ENCODE data around the gene LZTS3. TPM values are rescaled to one million over a fixed set of nuclear protein-coding genes. Genes with fewer than 3 reads are reported as not detected.

LZTS3 gene
- total and polyA plus RNA-seq, 8 donors: 5.3 to 36.6 (median 17.1) TPM

DNA sequence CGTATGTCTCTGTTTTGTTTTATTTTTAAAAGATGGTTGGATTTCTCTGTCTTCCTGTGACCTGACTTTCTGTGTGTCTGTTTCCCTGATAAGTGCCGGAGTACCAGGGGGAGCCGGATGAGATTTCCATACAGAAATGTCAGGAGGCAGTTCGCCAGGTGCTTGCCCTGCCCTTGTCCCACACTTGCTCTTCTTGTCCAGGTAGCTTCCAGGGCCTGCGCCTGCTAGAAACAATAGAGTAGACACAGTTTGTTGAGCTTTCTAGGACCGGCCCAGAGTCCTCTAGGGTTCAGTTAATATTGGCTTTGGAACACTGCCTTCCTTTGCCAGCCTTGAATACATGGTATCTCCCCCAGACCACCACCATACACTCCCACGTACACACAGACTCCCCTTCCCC lies 39.9 kb upstream of the LZTS3 start:
- TF ChIP-seq POLR2AphosphoS5 (IDR thresholded peaks at IDR 0.05) (no peak), POLR2A (IDR thresholded peaks at IDR 0.05) (no peak), EP300 (IDR thresholded peaks at IDR 0.05) (no peak)
- TF ChIP-seq, protein P1, sequence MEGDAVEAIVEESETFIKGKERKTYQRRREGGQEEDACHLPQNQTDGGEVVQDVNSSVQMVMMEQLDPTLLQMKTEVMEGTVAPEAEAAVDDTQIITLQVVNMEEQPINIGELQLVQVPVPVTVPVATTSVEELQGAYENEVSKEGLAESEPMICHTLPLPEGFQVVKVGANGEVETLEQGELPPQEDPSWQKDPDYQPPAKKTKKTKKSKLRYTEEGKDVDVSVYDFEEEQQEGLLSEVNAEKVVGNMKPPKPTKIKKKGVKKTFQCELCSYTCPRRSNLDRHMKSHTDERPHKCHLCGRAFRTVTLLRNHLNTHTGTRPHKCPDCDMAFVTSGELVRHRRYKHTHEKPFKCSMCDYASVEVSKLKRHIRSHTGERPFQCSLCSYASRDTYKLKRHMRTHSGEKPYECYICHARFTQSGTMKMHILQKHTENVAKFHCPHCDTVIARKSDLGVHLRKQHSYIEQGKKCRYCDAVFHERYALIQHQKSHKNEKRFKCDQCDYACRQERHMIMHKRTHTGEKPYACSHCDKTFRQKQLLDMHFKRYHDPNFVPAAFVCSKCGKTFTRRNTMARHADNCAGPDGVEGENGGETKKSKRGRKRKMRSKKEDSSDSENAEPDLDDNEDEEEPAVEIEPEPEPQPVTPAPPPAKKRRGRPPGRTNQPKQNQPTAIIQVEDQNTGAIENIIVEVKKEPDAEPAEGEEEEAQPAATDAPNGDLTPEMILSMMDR (IDR thresholded peaks at IDR 0.05): no peak
- intact Hi-C loops (cut with DNase I; ENCODE audit: low total_unique reads): no loop called here
- Histone ChIP-seq H3K27ac (no peak overlapping the region), H3K36me3 (peaks cover 7 to 48% (median 45%) of the 10 kb centered on the region in 4 donors), H3K4me3 (no peak overlapping the region), H3K9me3 (no peaks in the 10 kb centered on the region), H3K4me1 (peaks cover 10 to 28% (median 21%) of the 10 kb centered on the region in 4 donors), H3K27me3 (no peaks in the 10 kb centered on the region)
- DNase-seq: no peak
- WGBS, 5 donors: 69 to 90% (median 86%) methylated on average over 7 of the region's 7 CpGs

DNA sequence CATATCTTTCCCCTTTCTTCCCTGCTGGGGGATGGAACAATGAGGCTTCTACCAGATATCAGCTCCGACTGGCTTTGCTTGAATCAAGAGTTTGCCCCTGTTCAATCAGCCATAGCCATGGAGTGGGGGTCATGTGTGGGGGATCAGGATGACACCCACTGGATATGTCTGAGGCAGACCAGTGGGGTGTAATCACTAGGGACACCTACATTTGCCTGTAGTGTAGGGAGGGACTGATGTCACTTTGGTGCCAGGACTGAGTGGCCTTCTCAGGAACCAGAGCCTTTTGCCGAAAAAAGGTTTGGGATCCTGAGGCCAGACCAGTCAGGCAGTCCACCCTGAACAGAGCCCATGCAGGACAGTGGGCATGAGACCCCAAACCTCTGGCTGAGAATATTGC lies 37.0 kb upstream of the LZTS3 start:
- no peak for DNase-seq
- H3K27ac ChIP-seq: peak overlapping the region in 1 of 5 donors; percentile 87
- TF ChIP-seq, protein P1 (IDR thresholded peaks at IDR 0.05): no peak
- no peak for TF ChIP-seq EP300 (IDR thresholded peaks at IDR 0.05)
- TF ChIP-seq POLR2A (IDR thresholded peaks at IDR 0.05): no peak
- TF ChIP-seq POLR2AphosphoS5 (IDR thresholded peaks at IDR 0.05): no peak
- intact Hi-C loops (cut with DNase I; ENCODE audit: low total_unique reads): no loop called here
- WGBS, 5 donors: 48 to 75% (median 61%) methylated on average over 2 of the region's 2 CpGs
- H3K4me1 ChIP-seq: peaks cover 11 to 27% (median 21%) of the 10 kb centered on the region in 4 donors
- H3K9me3 ChIP-seq: no peaks in the 10 kb centered on the region
- H3K27me3 ChIP-seq: no peaks in the 10 kb centered on the region
- H3K4me3 ChIP-seq: peak overlapping the region; percentile 73 to 94 (median 86)
- H3K36me3 ChIP-seq: peaks cover 2 to 24% (median 23%) of the 10 kb centered on the region in 4 donors

DNA sequence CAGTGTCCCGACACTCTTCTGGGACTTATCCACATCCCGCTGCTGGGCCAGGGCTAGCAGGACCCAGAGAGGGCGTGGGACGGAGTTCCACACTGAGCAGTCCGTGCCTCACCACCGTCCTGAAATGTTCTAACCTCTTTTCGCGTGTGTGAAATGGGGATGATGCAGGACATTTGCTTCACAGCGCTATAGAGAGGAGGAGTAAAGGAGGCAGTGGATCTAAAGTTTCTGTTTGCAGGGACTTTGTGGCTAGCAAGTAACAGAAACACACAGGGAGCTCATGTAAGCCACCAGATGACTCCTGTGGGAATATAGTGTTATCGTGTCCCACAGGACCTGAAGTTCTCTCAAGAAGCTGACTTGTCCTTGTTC lies 36.6 kb upstream of the LZTS3 start:
- H3K9me3 ChIP-seq: no peaks in the 10 kb centered on the region
- no peak for TF ChIP-seq POLR2AphosphoS5 (IDR thresholded peaks at IDR 0.05)
- TF ChIP-seq, protein P1 (IDR thresholded peaks at IDR 0.05): no peak
- no peak for TF ChIP-seq EP300 (IDR thresholded peaks at IDR 0.05)
- TF ChIP-seq POLR2A (IDR thresholded peaks at IDR 0.05): no peak
- intact Hi-C loops (cut with DNase I; ENCODE audit: low total_unique reads): no loop called here
- peak overlapping the region in 4 of 5 donors; percentile 83 to 91 (median 88) for H3K27ac ChIP-seq
- no peak for DNase-seq
- peaks cover 0 to 20% (median 19%) of the 10 kb centered on the region in 4 donors for H3K36me3 ChIP-seq
- no peaks in the 10 kb centered on the region for H3K27me3 ChIP-seq
- peak overlapping the region; percentile 73 to 94 (median 86) for H3K4me3 ChIP-seq
- H3K4me1 ChIP-seq: peaks cover 11 to 28% (median 21%) of the 10 kb centered on the region in 4 donors
- 1 to 4% (median 1%) methylated on average over 8 to 10 of the region's 10 CpGs for WGBS, 5 donors

DNA sequence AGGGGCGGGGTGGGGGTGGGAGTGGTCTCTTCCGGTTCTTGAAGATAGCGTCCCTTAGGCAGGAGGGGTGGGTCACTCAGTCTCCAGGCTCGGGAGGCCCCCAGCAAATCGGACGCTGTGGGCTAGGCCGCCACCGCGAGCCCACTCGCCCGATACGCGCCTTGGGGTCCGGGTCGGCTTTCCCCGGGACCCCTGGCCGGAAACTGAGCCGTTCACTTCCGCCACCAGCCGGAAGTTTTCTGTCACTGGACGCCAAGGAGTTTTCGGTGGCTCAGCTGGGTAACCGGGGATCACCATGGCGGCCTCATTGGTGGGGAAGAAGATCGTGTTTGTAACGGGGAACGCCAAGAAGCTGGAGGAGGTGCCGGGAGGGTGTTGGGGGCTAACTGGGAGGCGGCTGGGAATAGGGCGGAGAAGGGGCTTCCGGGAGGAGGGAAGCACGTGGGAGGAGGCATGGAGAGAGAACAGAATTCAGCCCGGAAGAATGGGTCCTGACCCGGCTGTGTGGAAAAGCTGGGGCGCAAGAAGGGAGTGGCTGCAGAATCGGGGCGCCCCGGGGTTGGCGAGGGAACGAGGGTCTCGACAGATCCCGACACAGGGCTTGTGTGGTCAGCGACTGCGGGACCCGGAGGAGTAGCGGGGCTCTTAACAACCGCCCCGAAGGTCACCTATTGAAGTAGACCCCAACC lies 36.1 kb upstream of the LZTS3 start, which contains the start of gene ITPA:
TSS of gene ITPA (plus strand) at position 242 of the 689 bp plus-strand sequence. CDS start at position 296, 54 bp downstream.
- 0% methylated on average over 35 to 48 of the region's 48 CpGs for WGBS, 5 donors
- peak; percentile 57 to 85 for DNase-seq
- H3K27me3 ChIP-seq: no peaks in the 10 kb centered on the region
- peak within 1 kb of the TSS; percentile 83 to 91 (median 87) for H3K27ac ChIP-seq
- H3K36me3 ChIP-seq: peaks cover 0 to 15% (median 14%) of the 10 kb centered on the region in 4 donors
- peaks cover 11 to 32% (median 23%) of the 10 kb centered on the region in 4 donors for H3K4me1 ChIP-seq
- peak within 1 kb of the TSS; percentile 73 to 94 (median 86) for H3K4me3 ChIP-seq
- TF ChIP-seq EP300 (IDR thresholded peaks at IDR 0.05) (no peak), POLR2AphosphoS5 (IDR thresholded peaks at IDR 0.05) (peak in 1 of 3 donors; percentile 41)
- intact Hi-C loops (cut with DNase I; ENCODE audit: low total_unique reads): no loop called here
- H3K9me3 ChIP-seq: no peaks in the 10 kb centered on the region
